IMR-90 (cell line): ENCODE data around the gene ITSN1.

ENCODE experiments used
- CEBPB ChIP-seq: IDR thresholded peaks from 2 replicates; pipeline ENCODE4 v1.6.1; 2012; ENCODE audit warnings: low read depth, low read length, improper control_type of control experiment
- MAFK ChIP-seq: IDR thresholded peaks from 2 replicates; pipeline ENCODE4 v1.6.1; 2012; ENCODE audit warnings: low read depth, low read length, improper control_type of control experiment
- MAZ ChIP-seq: IDR thresholded peaks from 2 replicates; pipeline ENCODE4 v1.6.1; 2012; ENCODE audit warnings: low read depth, mild to moderate bottlenecking, low read length, improper control_type of control experiment, moderate library complexity, borderline replicate concordance
- MXI1 ChIP-seq: IDR thresholded peaks from 2 replicates; pipeline ENCODE4 v1.6.1; 2012; ENCODE audit warnings: low read depth, mild to moderate bottlenecking, low read length, moderate library complexity, borderline replicate concordance
- POLR2A ChIP-seq: IDR thresholded peaks from 2 replicates; pipeline ENCODE4 v1.6.1; 2012; ENCODE audit warnings: mild to moderate bottlenecking, low read depth, low read length
- RAD21 ChIP-seq: IDR thresholded peaks from 2 replicates; pipeline ENCODE4 v1.6.1; 2012; ENCODE audit warnings: low read length, improper control_type of control experiment
- RCOR1 ChIP-seq: IDR thresholded peaks from 2 replicates; pipeline ENCODE4 v1.6.1; 2012; ENCODE audit warnings: mild to moderate bottlenecking, low read length, improper control_type of control experiment; ENCODE audit not compliant: insufficient replicate concordance
- RFX5 ChIP-seq: IDR thresholded peaks from 2 replicates; pipeline ENCODE4 v1.8.0; 2012; ENCODE audit warnings: low read depth, mild to moderate bottlenecking, low read length, moderate library complexity
- SMC3 ChIP-seq: fragments of 150-350 bp; IDR thresholded peaks from 2 replicates; pipeline ENCODE4 v1.6.1; 2016; ENCODE audit warnings: low read depth, mild to moderate bottlenecking, antibody characterized with exemption, low read length, moderate library complexity
- TF ChIP-seq, protein P1 (sequence below): fragments of 150-350 bp; IDR thresholded peaks from 2 replicates; pipeline ENCODE4 v1.6.1; 2017; ENCODE audit warnings: mild to moderate bottlenecking, antibody characterized with exemption, low read length, low read depth
- TF ChIP-seq, protein P2 (sequence below): conservative IDR thresholded peaks from 2 replicates; pipeline ENCODE4 v1.5.1; 2012; ENCODE audit warnings: mild to moderate bottlenecking, low read depth, low read length, improper control_type of control experiment
- TF ChIP-seq, protein P3 (sequence below): fragments of 150-350 bp; IDR thresholded peaks from 2 replicates; pipeline ENCODE4 v1.6.1; 2016; ENCODE audit warnings: low read depth, mild to moderate bottlenecking, low read length, moderate library complexity, borderline replicate concordance

DNA sequence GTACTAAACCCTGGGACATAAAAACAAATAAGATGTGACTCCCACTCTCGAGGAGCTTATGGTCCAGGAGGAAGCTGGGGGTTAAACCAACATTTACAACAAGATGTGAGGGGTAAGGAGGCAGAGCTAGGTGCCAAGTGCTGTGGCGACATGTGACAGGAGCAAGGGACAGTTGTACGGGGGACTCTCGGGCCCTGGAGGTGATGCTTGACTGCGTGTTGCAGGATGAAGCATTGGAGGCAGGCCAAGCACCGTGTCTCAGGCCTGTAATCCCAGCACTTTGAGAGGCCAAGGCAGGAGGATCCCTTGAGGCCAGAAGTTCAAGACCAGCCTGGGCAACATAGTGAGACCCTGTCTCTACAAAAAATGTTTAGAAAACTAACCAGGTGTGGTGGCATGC is 236.5 kb downstream of the ITSN1 start:
- no peak for TF ChIP-seq POLR2A
- TF ChIP-seq, protein P1, sequence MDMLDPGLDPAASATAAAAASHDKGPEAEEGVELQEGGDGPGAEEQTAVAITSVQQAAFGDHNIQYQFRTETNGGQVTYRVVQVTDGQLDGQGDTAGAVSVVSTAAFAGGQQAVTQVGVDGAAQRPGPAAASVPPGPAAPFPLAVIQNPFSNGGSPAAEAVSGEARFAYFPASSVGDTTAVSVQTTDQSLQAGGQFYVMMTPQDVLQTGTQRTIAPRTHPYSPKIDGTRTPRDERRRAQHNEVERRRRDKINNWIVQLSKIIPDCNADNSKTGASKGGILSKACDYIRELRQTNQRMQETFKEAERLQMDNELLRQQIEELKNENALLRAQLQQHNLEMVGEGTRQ, result no peak
- TF ChIP-seq, protein P2, sequence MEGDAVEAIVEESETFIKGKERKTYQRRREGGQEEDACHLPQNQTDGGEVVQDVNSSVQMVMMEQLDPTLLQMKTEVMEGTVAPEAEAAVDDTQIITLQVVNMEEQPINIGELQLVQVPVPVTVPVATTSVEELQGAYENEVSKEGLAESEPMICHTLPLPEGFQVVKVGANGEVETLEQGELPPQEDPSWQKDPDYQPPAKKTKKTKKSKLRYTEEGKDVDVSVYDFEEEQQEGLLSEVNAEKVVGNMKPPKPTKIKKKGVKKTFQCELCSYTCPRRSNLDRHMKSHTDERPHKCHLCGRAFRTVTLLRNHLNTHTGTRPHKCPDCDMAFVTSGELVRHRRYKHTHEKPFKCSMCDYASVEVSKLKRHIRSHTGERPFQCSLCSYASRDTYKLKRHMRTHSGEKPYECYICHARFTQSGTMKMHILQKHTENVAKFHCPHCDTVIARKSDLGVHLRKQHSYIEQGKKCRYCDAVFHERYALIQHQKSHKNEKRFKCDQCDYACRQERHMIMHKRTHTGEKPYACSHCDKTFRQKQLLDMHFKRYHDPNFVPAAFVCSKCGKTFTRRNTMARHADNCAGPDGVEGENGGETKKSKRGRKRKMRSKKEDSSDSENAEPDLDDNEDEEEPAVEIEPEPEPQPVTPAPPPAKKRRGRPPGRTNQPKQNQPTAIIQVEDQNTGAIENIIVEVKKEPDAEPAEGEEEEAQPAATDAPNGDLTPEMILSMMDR, result no peak
- no peak for TF ChIP-seq RFX5
- TF ChIP-seq RAD21, result no peak
- TF ChIP-seq, protein P3, sequence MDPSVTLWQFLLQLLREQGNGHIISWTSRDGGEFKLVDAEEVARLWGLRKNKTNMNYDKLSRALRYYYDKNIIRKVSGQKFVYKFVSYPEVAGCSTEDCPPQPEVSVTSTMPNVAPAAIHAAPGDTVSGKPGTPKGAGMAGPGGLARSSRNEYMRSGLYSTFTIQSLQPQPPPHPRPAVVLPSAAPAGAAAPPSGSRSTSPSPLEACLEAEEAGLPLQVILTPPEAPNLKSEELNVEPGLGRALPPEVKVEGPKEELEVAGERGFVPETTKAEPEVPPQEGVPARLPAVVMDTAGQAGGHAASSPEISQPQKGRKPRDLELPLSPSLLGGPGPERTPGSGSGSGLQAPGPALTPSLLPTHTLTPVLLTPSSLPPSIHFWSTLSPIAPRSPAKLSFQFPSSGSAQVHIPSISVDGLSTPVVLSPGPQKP, result no peak
- TF ChIP-seq MXI1, result no peak
- no peak for TF ChIP-seq CEBPB
- no peak for TF ChIP-seq MAFK
- TF ChIP-seq MAZ, result no peak
- TF ChIP-seq SMC3, result no peak
- TF ChIP-seq RCOR1, result no peak
